Measurements from ENCODE around the gene GID8.

DNA sequence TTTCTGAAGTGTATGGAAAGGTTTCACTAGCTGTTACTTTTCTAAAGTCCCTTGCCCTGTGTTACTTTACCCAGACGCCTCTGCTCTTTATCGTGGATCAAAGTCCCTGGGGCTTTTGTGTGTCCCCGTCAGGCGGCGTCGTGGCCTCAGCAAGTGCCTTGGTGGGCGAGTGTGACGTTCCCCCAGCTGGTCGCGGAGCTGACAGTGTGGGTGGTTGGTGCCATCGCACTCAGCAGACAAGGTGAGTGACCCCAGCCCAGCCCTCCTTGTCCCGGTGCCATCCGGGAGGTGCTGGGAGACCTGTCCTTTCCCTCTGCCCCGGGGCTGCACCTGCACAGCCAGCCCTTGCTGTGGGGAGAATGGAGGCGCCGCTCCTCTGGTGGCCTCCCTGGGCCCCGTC, 49.0 kb upstream of the GID8 start:
- TF ChIP-seq, protein P1, sequence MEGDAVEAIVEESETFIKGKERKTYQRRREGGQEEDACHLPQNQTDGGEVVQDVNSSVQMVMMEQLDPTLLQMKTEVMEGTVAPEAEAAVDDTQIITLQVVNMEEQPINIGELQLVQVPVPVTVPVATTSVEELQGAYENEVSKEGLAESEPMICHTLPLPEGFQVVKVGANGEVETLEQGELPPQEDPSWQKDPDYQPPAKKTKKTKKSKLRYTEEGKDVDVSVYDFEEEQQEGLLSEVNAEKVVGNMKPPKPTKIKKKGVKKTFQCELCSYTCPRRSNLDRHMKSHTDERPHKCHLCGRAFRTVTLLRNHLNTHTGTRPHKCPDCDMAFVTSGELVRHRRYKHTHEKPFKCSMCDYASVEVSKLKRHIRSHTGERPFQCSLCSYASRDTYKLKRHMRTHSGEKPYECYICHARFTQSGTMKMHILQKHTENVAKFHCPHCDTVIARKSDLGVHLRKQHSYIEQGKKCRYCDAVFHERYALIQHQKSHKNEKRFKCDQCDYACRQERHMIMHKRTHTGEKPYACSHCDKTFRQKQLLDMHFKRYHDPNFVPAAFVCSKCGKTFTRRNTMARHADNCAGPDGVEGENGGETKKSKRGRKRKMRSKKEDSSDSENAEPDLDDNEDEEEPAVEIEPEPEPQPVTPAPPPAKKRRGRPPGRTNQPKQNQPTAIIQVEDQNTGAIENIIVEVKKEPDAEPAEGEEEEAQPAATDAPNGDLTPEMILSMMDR (IDR thresholded peaks at IDR 0.05; ENCODE audit: poor library complexity, severe bottlenecking) = no peak
- TF ChIP-seq, protein P2, sequence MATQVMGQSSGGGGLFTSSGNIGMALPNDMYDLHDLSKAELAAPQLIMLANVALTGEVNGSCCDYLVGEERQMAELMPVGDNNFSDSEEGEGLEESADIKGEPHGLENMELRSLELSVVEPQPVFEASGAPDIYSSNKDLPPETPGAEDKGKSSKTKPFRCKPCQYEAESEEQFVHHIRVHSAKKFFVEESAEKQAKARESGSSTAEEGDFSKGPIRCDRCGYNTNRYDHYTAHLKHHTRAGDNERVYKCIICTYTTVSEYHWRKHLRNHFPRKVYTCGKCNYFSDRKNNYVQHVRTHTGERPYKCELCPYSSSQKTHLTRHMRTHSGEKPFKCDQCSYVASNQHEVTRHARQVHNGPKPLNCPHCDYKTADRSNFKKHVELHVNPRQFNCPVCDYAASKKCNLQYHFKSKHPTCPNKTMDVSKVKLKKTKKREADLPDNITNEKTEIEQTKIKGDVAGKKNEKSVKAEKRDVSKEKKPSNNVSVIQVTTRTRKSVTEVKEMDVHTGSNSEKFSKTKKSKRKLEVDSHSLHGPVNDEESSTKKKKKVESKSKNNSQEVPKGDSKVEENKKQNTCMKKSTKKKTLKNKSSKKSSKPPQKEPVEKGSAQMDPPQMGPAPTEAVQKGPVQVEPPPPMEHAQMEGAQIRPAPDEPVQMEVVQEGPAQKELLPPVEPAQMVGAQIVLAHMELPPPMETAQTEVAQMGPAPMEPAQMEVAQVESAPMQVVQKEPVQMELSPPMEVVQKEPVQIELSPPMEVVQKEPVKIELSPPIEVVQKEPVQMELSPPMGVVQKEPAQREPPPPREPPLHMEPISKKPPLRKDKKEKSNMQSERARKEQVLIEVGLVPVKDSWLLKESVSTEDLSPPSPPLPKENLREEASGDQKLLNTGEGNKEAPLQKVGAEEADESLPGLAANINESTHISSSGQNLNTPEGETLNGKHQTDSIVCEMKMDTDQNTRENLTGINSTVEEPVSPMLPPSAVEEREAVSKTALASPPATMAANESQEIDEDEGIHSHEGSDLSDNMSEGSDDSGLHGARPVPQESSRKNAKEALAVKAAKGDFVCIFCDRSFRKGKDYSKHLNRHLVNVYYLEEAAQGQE (IDR thresholded peaks at IDR 0.05; ENCODE audit: borderline replicate concordance) = no peak
- no peak for TF ChIP-seq RAD21 (conservative IDR thresholded peaks at IDR 0.05)
- no peak for TF ChIP-seq EZH2 (IDR thresholded peaks at IDR 0.05; ENCODE audit: borderline replicate concordance, insufficient read depth, low read length, poor library complexity, severe bottlenecking)
- TF ChIP-seq POLR2AphosphoS5 (IDR thresholded peaks at IDR 0.05) = no peak
- no peak for TF ChIP-seq MXI1 (conservative IDR thresholded peaks at IDR 0.05; ENCODE audit: poor library complexity, severe bottlenecking)
